Stimulated activated CD8-positive, alpha-beta memory T cell treated with anti-CD3 and anti-CD28 coated beads, Interleukin-7, amount 100 ng/mL, for 4 hours (primary cell): ENCODE results near the gene PKP2.

Experiments
- DNase-seq, 2 donors: peaks; one replicate each; pipeline ENCODE4 v3.0.0-alpha.2; 2020; ENCODE audit warnings: low read depth in 2 of 2

Gene PKP2

GRCh38 chr12:32811686-32812392 lies 84.7 kb downstream of the PKP2 start:
- no peak for DNase-seq

GRCh38 chr12:32809846-32810245 lies 86.7 kb downstream of the PKP2 start:
- DNase-seq, result no peak

GRCh38 chr12:32809196-32809595 lies 87.4 kb downstream of the PKP2 start:
- DNase-seq, result no peak

GRCh38 chr12:32804301-32804700 lies 92.3 kb downstream of the PKP2 start:
- DNase-seq, result no peak

GRCh38 chr12:32801269-32801980 lies 95.2 kb downstream of the PKP2 start:
- no peak for DNase-seq

GRCh38 chr12:32794281-32794680 lies 102.3 kb downstream of the PKP2 start:
- DNase-seq, result no peak

GRCh38 chr12:32789916-32790315 lies 106.7 kb downstream of the PKP2 start:
- DNase-seq, result no peak

- DNase-seq, result no peak
These were observed 107.1 kb downstream of the PKP2 start for GRCh38 chr12:32789446-32789845.

- no peak for DNase-seq
These were observed 108.2 kb downstream of the PKP2 start for GRCh38 chr12:32788405-32788804.

- DNase-seq, result no peak
These were observed 111.0 kb downstream of the PKP2 start for GRCh38 chr12:32785557-32785956.

GRCh38 chr12:32783029-32783428 lies 113.5 kb downstream of the PKP2 start:
- no peak for DNase-seq

- no peak for DNase-seq
These were observed 116.5 kb downstream of the PKP2 start for GRCh38 chr12:32780071-32780470.

GRCh38 chr12:32777691-32778175 lies 118.8 kb downstream of the PKP2 start:
- no peak for DNase-seq

- DNase-seq, result no peak
These were observed 119.4 kb downstream of the PKP2 start for GRCh38 chr12:32777159-32777558.

GRCh38 chr12:32776258-32776657 lies 120.3 kb downstream of the PKP2 start:
- no peak for DNase-seq

- no peak for DNase-seq
These were observed 122.9 kb downstream of the PKP2 start for GRCh38 chr12:32773691-32774090.

- DNase-seq, result no peak
These were observed 126.4 kb downstream of the PKP2 start for GRCh38 chr12:32770141-32770540.

- no peak for DNase-seq
These were observed 128.1 kb downstream of the PKP2 start for GRCh38 chr12:32768518-32768917.

GRCh38 chr12:32765906-32766305 lies 130.7 kb downstream of the PKP2 start:
- no peak for DNase-seq

GRCh38 chr12:32761716-32762115 lies 134.9 kb downstream of the PKP2 start:
- DNase-seq, result no peak

- no peak for DNase-seq
These were observed 139.4 kb downstream of the PKP2 start for GRCh38 chr12:32757157-32757556.

- no peak for DNase-seq
These were observed 140.0 kb downstream of the PKP2 start for GRCh38 chr12:32756476-32757066.
